Measurements from ENCODE around the gene RNF14.

GRCh38 chr5:141945511-141946051, 23.3 kb upstream of the RNF14 start:
- TF ChIP-seq CTCF (IDR thresholded peaks at IDR 0.05; ENCODE audit: control extremely low read depth in 1 of 3, insufficient read depth in 1 of 3, low read depth in 1 of 3, low read length in 3 of 3) = no peak
- TF ChIP-seq GABPA (IDR thresholded peaks at IDR 0.05; ENCODE audit: borderline replicate concordance, insufficient read depth, low read length) = no peak
- TF ChIP-seq TCF12 (IDR thresholded peaks at IDR 0.05; ENCODE audit: low read depth, low read length) = no peak
- TF ChIP-seq JUND (IDR thresholded peaks at IDR 0.05; ENCODE audit: low read length) = no peak
- no peak for TF ChIP-seq USF2 (IDR thresholded peaks at IDR 0.05; ENCODE audit: low read length)

Data from H1 (cell line).